Measurements from ENCODE around the gene ORC3.

GRCh38 chr6:87608802-87609201, 18.9 kb downstream of the ORC3 start:
- TF ChIP-seq CTCF (IDR thresholded peaks at IDR 0.05): no peak
- no peak for TF ChIP-seq ZFX (IDR thresholded peaks at IDR 0.05; ENCODE audit: borderline replicate concordance)

Measured in 22Rv1 (cell line).